ENCODE results near the gene USH2A. TPM values are rescaled to one million over a fixed set of nuclear protein-coding genes. Genes with fewer than 3 reads are reported as not detected.

The USH2A gene
- total RNA-seq, 4 donors from 2014 or later, result 0.14 TPM; not detected in 3

DNA sequence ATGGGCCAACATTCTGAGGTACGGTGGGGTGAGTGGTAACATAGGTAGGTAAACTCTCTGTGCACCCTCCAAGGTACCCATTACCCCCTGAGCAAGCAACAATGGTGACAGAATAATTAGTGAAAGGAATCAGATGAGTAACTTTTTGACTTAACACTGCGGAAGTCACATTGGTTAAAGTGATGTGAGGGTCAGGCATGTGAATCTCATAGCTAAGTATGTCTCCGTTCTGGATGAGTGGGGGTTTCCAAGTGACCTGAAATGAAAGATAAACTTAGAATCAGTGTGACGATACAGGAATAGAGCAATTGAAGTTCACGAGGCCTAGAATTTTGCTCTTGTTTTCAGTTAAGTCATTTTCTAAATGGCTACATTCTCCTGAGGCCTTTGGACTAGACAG is 544.4 kb downstream of the USH2A start:
- Histone ChIP-seq H3K27ac (no peak overlapping the region), H3K36me3 (no peaks in the 10 kb centered on the region), H3K27me3 (no peaks in the 10 kb centered on the region), H3K4me1 (no peaks in the 10 kb centered on the region), H3K4me3 (no peak overlapping the region), H3K9me3 (no peaks in the 10 kb centered on the region)
- no peak for DNase-seq
- intact Hi-C loops (cut with DNase I; ENCODE audit: low total_unique reads), result no loop called here
- TF ChIP-seq CTCF (IDR thresholded peaks at IDR 0.05) (no peak), POLR2A (IDR thresholded peaks at IDR 0.05) (no peak)

DNA sequence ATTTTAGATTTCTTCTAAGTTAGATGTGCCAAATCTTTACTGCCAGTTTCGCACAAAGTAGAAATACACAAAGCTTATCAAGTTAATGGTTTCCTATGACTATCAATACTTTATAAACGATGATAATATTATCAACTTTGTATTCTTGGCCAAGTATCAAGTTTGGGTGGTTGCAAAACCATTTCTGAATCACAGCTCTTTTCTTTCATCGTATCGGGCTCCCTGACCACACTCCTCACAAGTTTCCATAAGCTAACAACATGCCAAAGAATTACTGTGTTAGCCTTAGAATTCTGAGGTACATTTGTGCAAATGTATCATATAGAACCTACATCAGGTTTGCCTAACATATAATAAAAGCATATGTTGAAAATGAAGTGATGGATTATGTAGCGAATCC is 545.1 kb downstream of the USH2A start:
- Histone ChIP-seq H3K27me3 (no peaks in the 10 kb centered on the region), H3K4me1 (no peaks in the 10 kb centered on the region), H3K36me3 (no peaks in the 10 kb centered on the region), H3K27ac (no peak overlapping the region), H3K9me3 (no peaks in the 10 kb centered on the region), H3K4me3 (no peak overlapping the region)
- DNase-seq, result no peak
- no peak for TF ChIP-seq POLR2A (IDR thresholded peaks at IDR 0.05)
- TF ChIP-seq CTCF (IDR thresholded peaks at IDR 0.05), result no peak
- intact Hi-C loops (cut with DNase I; ENCODE audit: low total_unique reads), result no loop called here

- H3K36me3 ChIP-seq, result no peaks in the 10 kb centered on the region
- TF ChIP-seq POLR2A (IDR thresholded peaks at IDR 0.05), result no peak
- TF ChIP-seq CTCF (IDR thresholded peaks at IDR 0.05), result no peak
- H3K9me3 ChIP-seq, result no peaks in the 10 kb centered on the region
- H3K4me3 ChIP-seq, result no peak overlapping the region
- H3K27ac ChIP-seq, result no peak overlapping the region
- no peaks in the 10 kb centered on the region for H3K27me3 ChIP-seq
- intact Hi-C loops (cut with DNase I; ENCODE audit: low total_unique reads), result no loop called here
- DNase-seq, result no peak
- no peaks in the 10 kb centered on the region for H3K4me1 ChIP-seq
These were observed 545.7 kb downstream of the USH2A start for GRCh38 chr1:215877452-215877951.

DNA sequence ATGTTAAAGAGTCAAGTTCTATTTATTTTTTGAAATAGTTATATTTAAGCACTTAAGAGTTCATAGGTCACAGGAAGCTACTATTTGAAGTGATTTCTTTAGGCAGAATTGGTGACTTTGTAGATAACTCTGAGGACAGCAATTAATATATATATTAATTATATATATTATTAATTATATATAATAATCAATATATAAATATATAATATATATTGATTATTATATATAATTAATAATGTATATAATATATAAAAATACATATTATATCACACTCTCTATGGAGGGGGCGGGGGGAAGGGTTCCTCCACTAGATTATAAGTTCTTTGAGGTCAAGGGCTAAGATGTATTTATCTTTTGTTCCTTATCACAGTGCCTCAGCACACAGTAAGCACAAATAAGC is 547.5 kb downstream of the USH2A start:
- no peaks in the 10 kb centered on the region for H3K9me3 ChIP-seq
- no peaks in the 10 kb centered on the region for H3K36me3 ChIP-seq
- no peaks in the 10 kb centered on the region for H3K4me1 ChIP-seq
- H3K4me3 ChIP-seq, result no peak overlapping the region
- no peak for TF ChIP-seq POLR2A (IDR thresholded peaks at IDR 0.05)
- no peak for TF ChIP-seq CTCF (IDR thresholded peaks at IDR 0.05)
- no peak for DNase-seq
- no peaks in the 10 kb centered on the region for H3K27me3 ChIP-seq
- H3K27ac ChIP-seq, result no peak overlapping the region
- intact Hi-C loops (cut with DNase I; ENCODE audit: low total_unique reads), result no loop called here

GRCh38 chr1:215875236-215875635 is 548.0 kb downstream of the USH2A start:
- Histone ChIP-seq H3K27me3 (no peaks in the 10 kb centered on the region), H3K27ac (no peak overlapping the region), H3K4me1 (no peaks in the 10 kb centered on the region), H3K36me3 (no peaks in the 10 kb centered on the region), H3K9me3 (no peaks in the 10 kb centered on the region), H3K4me3 (no peak overlapping the region)
- no peak for DNase-seq
- TF ChIP-seq CTCF (IDR thresholded peaks at IDR 0.05) (no peak), POLR2A (IDR thresholded peaks at IDR 0.05) (no peak)
- intact Hi-C loops (cut with DNase I; ENCODE audit: low total_unique reads), result no loop called here
